B cell (primary cell): ENCODE measurements around the gene TRIM40.

Source experiments
- EZH2 ChIP-seq: IDR thresholded peaks from 2 replicates; pipeline ENCODE4 v1.6.1; 2012; ENCODE audit warnings: borderline replicate concordance, low read depth, mild to moderate bottlenecking, moderate library complexity, low read length; ENCODE audit not compliant: insufficient read depth, poor library complexity, severe bottlenecking
- TF ChIP-seq, protein P1 (sequence below): fragments of 200-600 bp; IDR thresholded peaks from one replicate; pipeline ENCODE4 v1.8.0; 2022; ENCODE audit warnings: antibody characterized with exemption, mild to moderate bottlenecking

DNA sequence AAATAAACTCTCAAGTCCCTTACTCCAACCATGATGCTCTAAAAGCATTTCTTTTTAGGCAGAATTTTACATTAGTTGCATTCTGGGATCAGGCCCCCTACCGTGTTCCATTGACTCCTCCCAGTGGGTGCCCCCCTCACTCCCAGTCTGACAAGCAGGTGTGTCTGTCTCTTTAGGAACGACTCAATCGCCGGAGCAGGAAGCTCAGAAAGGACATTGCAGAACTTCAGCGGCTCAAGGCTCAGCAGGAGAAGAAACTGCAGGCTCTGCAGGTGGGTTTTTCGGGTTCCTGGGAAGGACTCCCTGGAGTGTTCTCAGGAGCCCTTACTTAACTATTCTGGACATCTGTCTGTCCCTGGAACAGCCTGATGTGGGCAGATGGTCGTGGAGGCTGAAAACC, 9.9 kb downstream of the TRIM40 start:
- TF ChIP-seq, protein P1, sequence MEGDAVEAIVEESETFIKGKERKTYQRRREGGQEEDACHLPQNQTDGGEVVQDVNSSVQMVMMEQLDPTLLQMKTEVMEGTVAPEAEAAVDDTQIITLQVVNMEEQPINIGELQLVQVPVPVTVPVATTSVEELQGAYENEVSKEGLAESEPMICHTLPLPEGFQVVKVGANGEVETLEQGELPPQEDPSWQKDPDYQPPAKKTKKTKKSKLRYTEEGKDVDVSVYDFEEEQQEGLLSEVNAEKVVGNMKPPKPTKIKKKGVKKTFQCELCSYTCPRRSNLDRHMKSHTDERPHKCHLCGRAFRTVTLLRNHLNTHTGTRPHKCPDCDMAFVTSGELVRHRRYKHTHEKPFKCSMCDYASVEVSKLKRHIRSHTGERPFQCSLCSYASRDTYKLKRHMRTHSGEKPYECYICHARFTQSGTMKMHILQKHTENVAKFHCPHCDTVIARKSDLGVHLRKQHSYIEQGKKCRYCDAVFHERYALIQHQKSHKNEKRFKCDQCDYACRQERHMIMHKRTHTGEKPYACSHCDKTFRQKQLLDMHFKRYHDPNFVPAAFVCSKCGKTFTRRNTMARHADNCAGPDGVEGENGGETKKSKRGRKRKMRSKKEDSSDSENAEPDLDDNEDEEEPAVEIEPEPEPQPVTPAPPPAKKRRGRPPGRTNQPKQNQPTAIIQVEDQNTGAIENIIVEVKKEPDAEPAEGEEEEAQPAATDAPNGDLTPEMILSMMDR: no peak
- TF ChIP-seq EZH2: no peak
